Neural progenitor cell (in vitro differentiated cells): ENCODE data around the gene GAB1. TPM values are rescaled to one million over a fixed set of nuclear protein-coding genes. Genes with fewer than 3 reads are reported as not detected.

ENCODE experiments used
- DNase-seq: peaks from one replicate; pipeline ENCODE4 v3.0.0-alpha.2; 2016; ENCODE audit warnings: low spot score
- H2AFZ ChIP-seq: fragments of 200-600 bp; sonication (generic); replicated peaks from 2 replicates; pipeline ENCODE4 v1.6.1; 2016; ENCODE audit warnings: antibody characterized with exemption
- H3F3A ChIP-seq: fragments of 200-600 bp; sonication (generic); 2 replicates; pipeline ENCODE4 v1.6.1; 2016; ENCODE audit warnings: antibody characterized with exemption, low read depth
- H3K27ac ChIP-seq: fragments of 200-600 bp; sonication (generic); 2 replicates; pipeline ENCODE4 v1.5.1; 2016; ENCODE audit warnings: mild to moderate bottlenecking
- H3K27me3 ChIP-seq: fragments of 200-600 bp; sonication (generic); 2 replicates; pipeline ENCODE4 v1.6.1; 2016; ENCODE audit warnings: mild to moderate bottlenecking, moderate library complexity
- H3K36me3 ChIP-seq: fragments of 200-600 bp; sonication (generic); 2 replicates; pipeline ENCODE4 v1.5.1; 2016
- H3K4me1 ChIP-seq: fragments of 200-600 bp; sonication (generic); 2 replicates; pipeline ENCODE4 v1.6.1; 2016; ENCODE audit warnings: mixed run types
- H3K4me2 ChIP-seq: fragments of 200-600 bp; sonication (generic); 2 replicates; pipeline ENCODE4 v1.6.1; 2016
- H3K4me3 ChIP-seq: fragments of 200-600 bp; sonication (generic); 2 replicates; pipeline ENCODE4 v1.5.1; 2016
- H3K79me2 ChIP-seq: fragments of 200-600 bp; sonication (generic); 2 replicates; pipeline ENCODE4 v1.6.1; 2016; ENCODE audit warnings: low read depth
- H3K9ac ChIP-seq: fragments of 200-600 bp; sonication (generic); 2 replicates; pipeline ENCODE4 v1.6.1; 2016
- H3K9me3 ChIP-seq: fragments of 200-600 bp; sonication (generic); 2 replicates; pipeline ENCODE4 v1.5.1; 2016; ENCODE audit warnings: low read depth
- H4K20me1 ChIP-seq: fragments of 200-600 bp; sonication (generic); 2 replicates; pipeline ENCODE4 v1.6.1; 2016; ENCODE audit warnings: low read depth
- H3K27ac Mint-ChIP-seq: 3 replicates; pipeline ENCODE4 v1.8.0; 2021; ENCODE audit warnings: mixed read lengths
- H3K27me3 Mint-ChIP-seq: 2 replicates; pipeline ENCODE4 v1.8.0; 2022; ENCODE audit warnings: low read depth, mild to moderate bottlenecking, inconsistent platforms, moderate library complexity, mixed read lengths; ENCODE audit not compliant: insufficient read depth
- H3K36me3 Mint-ChIP-seq: 3 replicates; pipeline ENCODE4 v1.8.0; 2021; ENCODE audit warnings: mixed read lengths
- H3K4me1 Mint-ChIP-seq: 3 replicates; pipeline ENCODE4 v1.8.0; 2021; ENCODE audit warnings: mixed read lengths
- H3K4me3 Mint-ChIP-seq: 3 replicates; pipeline ENCODE4 v1.8.0; 2021; ENCODE audit warnings: mild to moderate bottlenecking, moderate library complexity, mixed read lengths
- H3K9me3 Mint-ChIP-seq: 3 replicates; pipeline ENCODE4 v1.8.0; 2020; ENCODE audit warnings: mixed read lengths
- CTCF ChIP-seq: fragments of 200-600 bp; sonication (generic); IDR thresholded peaks from 2 replicates; pipeline ENCODE4 v1.5.1; 2017; ENCODE audit warnings: antibody characterized with exemption, mild to moderate bottlenecking
- EZH2 ChIP-seq: fragments of 200-600 bp; sonication (generic); IDR thresholded peaks from 2 replicates; pipeline ENCODE4 v1.6.1; 2017; ENCODE audit warnings: antibody characterized with exemption, mild to moderate bottlenecking, moderate library complexity
- EZH2phosphoT487 ChIP-seq: fragments of 200-600 bp; sonication (generic); IDR thresholded peaks from 2 replicates; pipeline ENCODE4 v1.6.1; 2017; ENCODE audit warnings: antibody characterized with exemption
- total RNA-seq: library from RNA; depleted of rRNA; stranded (reverse); fragments of >200 nt; gene quantifications from 2 replicates; pipeline ENCODE4 v1.2.3, GENCODE V29; 2015; ENCODE audit warnings: low replicate concordance

The GAB1 gene
- total RNA-seq, 1 donor from 2014 or later, result 31.3 TPM

GRCh38 chr4:143513314-143514168 lies 176.9 kb downstream of the GAB1 start, which contains the start of gene SMARCA5:
TSS of gene SMARCA5 (plus strand) at chr4:143513702. CDS start at chr4:143513925, 223 bp downstream.
- Mint-ChIP-seq H3K4me1 (peaks cover 28% of the 10 kb centered on the region), H3K36me3 (peaks cover 19% of the 10 kb centered on the region), H3K9me3 (peaks cover 3% of the 10 kb centered on the region), H3K27ac (peak within 1 kb of the TSS; percentile 98), H3K4me3 (peak within 1 kb of the TSS; percentile 99), H3K27me3 (no peaks in the 10 kb centered on the region)
- Histone ChIP-seq H2AFZ (peak within 1 kb of the TSS; percentile 71), H3K9ac (peak within 1 kb of the TSS; percentile 92), H3K36me3 (peaks cover 12% of the 10 kb centered on the region), H3F3A (peaks cover 15% of the 10 kb centered on the region), H3K9me3 (no peaks in the 10 kb centered on the region), H4K20me1 (peaks cover 40% of the 10 kb centered on the region), H3K4me3 (peak within 1 kb of the TSS; percentile 92), H3K27ac (peak within 1 kb of the TSS; percentile 97), H3K4me1 (peaks cover 9% of the 10 kb centered on the region), H3K4me2 (peak within 1 kb of the TSS; percentile 92), H3K79me2 (peaks cover 50% of the 10 kb centered on the region), H3K27me3 (peaks cover 3% of the 10 kb centered on the region)
- peak; percentile 99 for DNase-seq
- TF ChIP-seq EZH2 (no peak), CTCF (no peak), EZH2phosphoT487 (no peak)

- TF ChIP-seq EZH2 (no peak), CTCF (no peak), EZH2phosphoT487 (no peak)
- H3K4me1 ChIP-seq, result peaks cover 9% of the 10 kb centered on the region
- peak overlapping the region; percentile 99 for H3K4me3 Mint-ChIP-seq
- peak overlapping the region; percentile 92 for H3K4me2 ChIP-seq
- H3F3A ChIP-seq, result peaks cover 15% of the 10 kb centered on the region
- no peaks in the 10 kb centered on the region for H3K27me3 ChIP-seq
- peak overlapping the region; percentile 98 for H3K27ac Mint-ChIP-seq
- no peak for DNase-seq
- peaks cover 28% of the 10 kb centered on the region for H3K4me1 Mint-ChIP-seq
- H3K79me2 ChIP-seq, result peaks cover 56% of the 10 kb centered on the region
- no peaks in the 10 kb centered on the region for H3K27me3 Mint-ChIP-seq
- peaks cover 12% of the 10 kb centered on the region for H3K36me3 ChIP-seq
- H3K9me3 ChIP-seq, result no peaks in the 10 kb centered on the region
- peak overlapping the region; percentile 97 for H3K27ac ChIP-seq
- H4K20me1 ChIP-seq, result peaks cover 46% of the 10 kb centered on the region
- peaks cover 3% of the 10 kb centered on the region for H3K9me3 Mint-ChIP-seq
- H3K36me3 Mint-ChIP-seq, result peaks cover 19% of the 10 kb centered on the region
- no peak overlapping the region for H2AFZ ChIP-seq
- peak overlapping the region; percentile 92 for H3K4me3 ChIP-seq
- H3K9ac ChIP-seq, result peak overlapping the region; percentile 92
Measured at GRCh38 chr4:143514169-143514495, 177.5 kb downstream of the GAB1 start.

GRCh38 chr4:143514497-143514896 lies 177.8 kb downstream of the GAB1 start:
- Histone ChIP-seq H3K79me2 (peaks cover 59% of the 10 kb centered on the region), H3K4me3 (peak overlapping the region; percentile 92), H3K27me3 (no peaks in the 10 kb centered on the region), H2AFZ (no peak overlapping the region), H3K36me3 (peaks cover 12% of the 10 kb centered on the region), H3F3A (peaks cover 15% of the 10 kb centered on the region), H3K4me2 (peak overlapping the region; percentile 92), H3K9me3 (no peaks in the 10 kb centered on the region), H3K9ac (peak overlapping the region; percentile 92), H4K20me1 (peaks cover 50% of the 10 kb centered on the region), H3K4me1 (peaks cover 9% of the 10 kb centered on the region), H3K27ac (peak overlapping the region; percentile 97)
- Mint-ChIP-seq H3K4me3 (peak overlapping the region; percentile 99), H3K4me1 (peaks cover 28% of the 10 kb centered on the region), H3K27ac (peak overlapping the region; percentile 98), H3K27me3 (no peaks in the 10 kb centered on the region), H3K36me3 (peaks cover 21% of the 10 kb centered on the region), H3K9me3 (peaks cover 3% of the 10 kb centered on the region)
- TF ChIP-seq CTCF (no peak), EZH2 (no peak), EZH2phosphoT487 (no peak)
- peak; percentile 90 for DNase-seq
